H9 (cell line): ENCODE measurements around the gene F12. TPM values are rescaled to one million over a fixed set of nuclear protein-coding genes. Genes with fewer than 3 reads are reported as not detected.

Experiments used
- DNase-seq: peaks from one replicate; pipeline ENCODE4 v3.0.0-alpha.2; 2017
- H2AFZ ChIP-seq: one replicate; pipeline ENCODE4 v1.6.1; 2013; ENCODE audit warnings: mild to moderate bottlenecking, low read length, control low read depth, moderate library complexity
- H2AK5ac ChIP-seq: 2 replicates; pipeline ENCODE4 v1.6.1; 2013; ENCODE audit warnings: low read length, control low read depth, mixed read lengths; ENCODE audit not compliant: insufficient read length
- H2BK120ac ChIP-seq: one replicate; pipeline ENCODE4 v1.6.1; 2013; ENCODE audit warnings: low read depth, mild to moderate bottlenecking, low read length, control low read depth, inconsistent platforms; ENCODE audit not compliant: poor library complexity, severe bottlenecking
- H2BK12ac ChIP-seq: 2 replicates; pipeline ENCODE4 v1.6.1; 2013; ENCODE audit warnings: low read length, control low read depth, mixed read lengths, low read depth; ENCODE audit not compliant: insufficient read length
- H2BK15ac ChIP-seq: 2 replicates; pipeline ENCODE4 v1.6.1; 2013; ENCODE audit warnings: low read depth, low read length, control low read depth
- H2BK20ac ChIP-seq: one replicate; pipeline ENCODE4 v1.6.1; 2013; ENCODE audit warnings: low read depth, mild to moderate bottlenecking, low read length, control low read depth, inconsistent platforms; ENCODE audit not compliant: poor library complexity, severe bottlenecking
- H2BK5ac ChIP-seq: 2 replicates; pipeline ENCODE4 v1.6.1; 2013; ENCODE audit warnings: low read length, control low read depth, mixed read lengths; ENCODE audit not compliant: insufficient read length
- H3K14ac ChIP-seq: 2 replicates; pipeline ENCODE4 v1.6.1; 2013; ENCODE audit warnings: low read length, control low read depth; ENCODE audit not compliant: insufficient read depth
- H3K18ac ChIP-seq: 2 replicates; pipeline ENCODE4 v1.6.1; 2013; ENCODE audit warnings: low read depth, mild to moderate bottlenecking, mixed read lengths, low read length, control low read depth; ENCODE audit not compliant: insufficient read length
- H3K23ac ChIP-seq: 2 replicates; pipeline ENCODE4 v1.6.1; 2013; ENCODE audit warnings: low read length, control low read depth, mixed read lengths, low read depth; ENCODE audit not compliant: insufficient read length
- H3K23me2 ChIP-seq: 2 replicates; pipeline ENCODE4 v1.6.1; 2013; ENCODE audit warnings: low read depth, mild to moderate bottlenecking, mixed read lengths, low read length, control low read depth; ENCODE audit not compliant: insufficient read length, poor library complexity, severe bottlenecking
- H3K27ac ChIP-seq: 2 replicates; pipeline ENCODE4 v1.5.1; 2013; ENCODE audit warnings: low read length, control low read depth, mixed read lengths, low read depth; ENCODE audit not compliant: insufficient read length
- H3K27me3 ChIP-seq: 2 replicates; pipeline ENCODE4 v1.6.1; 2013; ENCODE audit warnings: low read length, control low read depth, inconsistent platforms; ENCODE audit not compliant: insufficient read depth
- H3K4ac ChIP-seq: 2 replicates; pipeline ENCODE4 v1.6.1; 2013; ENCODE audit warnings: low read depth, mild to moderate bottlenecking, control low read depth, inconsistent platforms, low read length, moderate library complexity
- H3K4me1 ChIP-seq: 2 replicates; pipeline ENCODE4 v1.6.1; 2013; ENCODE audit warnings: low read length, control low read depth, inconsistent platforms; ENCODE audit not compliant: insufficient read depth
- H3K4me2 ChIP-seq: 2 replicates; pipeline ENCODE4 v1.6.1; 2013; ENCODE audit warnings: low read length, control low read depth, mixed read lengths; ENCODE audit not compliant: insufficient read length, insufficient read depth
- H3K56ac ChIP-seq: 2 replicates; pipeline ENCODE4 v1.6.1; 2013; ENCODE audit warnings: low read depth, mild to moderate bottlenecking, mixed read lengths, low read length, control low read depth; ENCODE audit not compliant: insufficient read length
- H3K79me1 ChIP-seq: 2 replicates; pipeline ENCODE4 v1.6.1; 2013; ENCODE audit warnings: low read depth, mild to moderate bottlenecking, moderate library complexity, low read length, control low read depth, inconsistent platforms; ENCODE audit not compliant: insufficient read depth, poor library complexity, severe bottlenecking
- H3K79me2 ChIP-seq: 2 replicates; pipeline ENCODE4 v1.6.1; 2013; ENCODE audit warnings: low read length, control low read depth, inconsistent platforms; ENCODE audit not compliant: insufficient read depth
- H3K9ac ChIP-seq: 2 replicates; pipeline ENCODE4 v1.6.1; 2013; ENCODE audit warnings: low read length, control low read depth, mixed read lengths; ENCODE audit not compliant: insufficient read length; ENCODE audit errors: extremely low read depth
- H3K9me3 ChIP-seq: one replicate; pipeline ENCODE4 v1.6.1; 2013; ENCODE audit warnings: low read depth, low read length, inconsistent platforms; ENCODE audit not compliant: control insufficient read depth
- H3T11ph ChIP-seq: one replicate; pipeline ENCODE4 v1.6.1; 2013; ENCODE audit warnings: mild to moderate bottlenecking, low read length, control low read depth, inconsistent platforms
- H4K20me1 ChIP-seq: one replicate; pipeline ENCODE4 v1.6.1; 2013; ENCODE audit not compliant: control insufficient read depth, insufficient read length, insufficient read depth
- H4K5ac ChIP-seq: 2 replicates; pipeline ENCODE4 v1.6.1; 2013; ENCODE audit warnings: low read depth, mild to moderate bottlenecking, mixed read lengths, low read length, control low read depth; ENCODE audit not compliant: insufficient read length
- H4K8ac ChIP-seq: replicated peaks from 2 replicates; pipeline ENCODE4 v1.6.1; 2013; ENCODE audit warnings: low read length, control low read depth, mixed read lengths, low read depth; ENCODE audit not compliant: insufficient read length
- H4K91ac ChIP-seq: 2 replicates; pipeline ENCODE4 v1.6.1; 2013; ENCODE audit warnings: low read depth, mild to moderate bottlenecking, moderate library complexity, mixed read lengths, low read length, control low read depth; ENCODE audit not compliant: insufficient read length
- H3K27ac Mint-ChIP-seq, 3 experiments: 2 replicates in 2 of 3; 3 replicates in 1 of 3; pipeline ENCODE4 v1.8.0; 2020 to 2021; ENCODE audit warnings: mixed read lengths in 3 of 3, mild to moderate bottlenecking in 1 of 3, moderate library complexity in 1 of 3
- H3K27me3 Mint-ChIP-seq: 2 replicates; pipeline ENCODE4 v1.8.0; 2021; ENCODE audit warnings: low read depth, mild to moderate bottlenecking, moderate library complexity, mixed read lengths
- H3K36me3 Mint-ChIP-seq, 3 experiments: 2 replicates in 2 of 3; 3 replicates in 1 of 3; pipeline ENCODE4 v1.8.0; 2020 to 2021; ENCODE audit warnings: low read depth in 3 of 3, mixed read lengths in 3 of 3; ENCODE audit not compliant: insufficient read depth in 1 of 3
- H3K4me1 Mint-ChIP-seq, 2 experiments: 2 replicates each; pipeline ENCODE4 v1.8.0; 2020; ENCODE audit warnings: mixed read lengths in 2 of 2
- H3K4me3 Mint-ChIP-seq, 2 experiments: 2 replicates in 1 of 2; 3 replicates in 1 of 2; pipeline ENCODE4 v1.8.0; 2020 to 2021; ENCODE audit warnings: mild to moderate bottlenecking in 2 of 2, mixed read lengths in 2 of 2, moderate library complexity in 1 of 2
- H3K9me3 Mint-ChIP-seq, 2 experiments: 2 replicates in 1 of 2; 3 replicates in 1 of 2; pipeline ENCODE4 v1.8.0; 2020; ENCODE audit warnings: mild to moderate bottlenecking in 2 of 2, mixed read lengths in 2 of 2, moderate library complexity in 1 of 2
- WGBS: extraction: QIAGEN DNeasy Blood & Tissue Kit; methylation state at CpG from one replicate; pipeline ENCODE4 v1.1.7; 2013; ENCODE audit warnings: missing lambda C conversion rate, low lambda C conversion rate, mixed read lengths; ENCODE audit not compliant: insufficient read length; ENCODE audit errors: extremely low coverage; 5-methylcytosine and 5-hydroxymethylcytosine counted together
- total RNA-seq: library from RNA; stranded (reverse); gene quantifications from 2 replicates; pipeline ENCODE4 v1.2.1, GENCODE V29; 2021
- TF ChIP-seq, protein P1 (sequence below): fragments of 200-600 bp; sonication (generic); conservative IDR thresholded peaks from 3 replicates; pipeline ENCODE4 v1.8.0; 2021; ENCODE audit warnings: antibody characterized with exemption, mild to moderate bottlenecking

F12 gene
- total RNA-seq, 1 experiment from 2014 or later: 3.5 TPM

DNA sequence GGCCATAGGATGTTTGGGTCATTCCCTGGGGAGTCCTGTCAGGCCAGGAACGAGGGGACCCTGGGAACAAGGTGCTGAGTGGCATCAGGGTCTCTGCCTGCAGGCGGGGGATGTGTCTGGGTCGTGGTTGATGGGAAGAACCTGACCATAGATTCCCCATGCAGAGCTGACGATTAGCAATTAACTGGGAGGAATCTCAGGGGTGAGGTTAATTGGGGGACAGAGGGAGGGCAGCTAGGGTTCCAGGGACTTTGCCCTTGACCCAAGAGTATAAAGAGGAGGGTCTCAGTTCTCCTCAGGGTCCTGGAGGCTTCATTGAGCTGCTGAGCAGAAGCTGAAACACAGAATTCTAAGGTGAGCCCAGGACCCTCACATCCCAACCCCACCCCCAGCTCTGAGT, 25.2 kb downstream of the F12 start, which contains the start of gene SLC34A1:
TSS of gene SLC34A1 (plus strand) at position 301 of the 400 bp plus-strand sequence. CDS start 1,308 bp downstream, outside the sequence.
- Histone ChIP-seq H3K9ac (no peak within 1 kb of the TSS), H2AFZ (no peak within 1 kb of the TSS), H3K4me2 (no peak within 1 kb of the TSS), H3K9me3 (no peaks in the 10 kb centered on the region), H3K56ac (no peak within 1 kb of the TSS), H3K23ac (no peak within 1 kb of the TSS), H3K27ac (no peak within 1 kb of the TSS), H3K27me3 (no peaks in the 10 kb centered on the region; the same call in 1 of the 2 replicates), H3K4me1 (no peaks in the 10 kb centered on the region), H4K20me1 (no peaks in the 10 kb centered on the region), H3K14ac (no peak within 1 kb of the TSS), H3T11ph (no peak within 1 kb of the TSS), H3K23me2 (no peaks in the 10 kb centered on the region), H3K79me1 (no peaks in the 10 kb centered on the region), H3K79me2 (no peaks in the 10 kb centered on the region), H4K5ac (no peak within 1 kb of the TSS), H2BK12ac (no peak within 1 kb of the TSS), H2BK20ac (no peak within 1 kb of the TSS), H2BK5ac (no peak within 1 kb of the TSS), H3K4ac (no peak within 1 kb of the TSS), H3K18ac (no peak within 1 kb of the TSS), H4K91ac (no peak within 1 kb of the TSS), H2BK15ac (no peak within 1 kb of the TSS), H2BK120ac (no peak within 1 kb of the TSS), H4K8ac (no peak within 1 kb of the TSS), H2AK5ac (no peak within 1 kb of the TSS)
- peaks cover 16 to 21% of the 10 kb centered on the region in 2 experiments for H3K4me1 Mint-ChIP-seq
- no peaks in the 10 kb centered on the region; a peak in 1 of 5 replicates for H3K9me3 Mint-ChIP-seq
- peak within 1 kb of the TSS in 1 of 3 experiments; percentile 70; a peak in 1 of 7 replicates for H3K27ac Mint-ChIP-seq
- H3K36me3 Mint-ChIP-seq: no peaks in the 10 kb centered on the region
- TF ChIP-seq, protein P1, sequence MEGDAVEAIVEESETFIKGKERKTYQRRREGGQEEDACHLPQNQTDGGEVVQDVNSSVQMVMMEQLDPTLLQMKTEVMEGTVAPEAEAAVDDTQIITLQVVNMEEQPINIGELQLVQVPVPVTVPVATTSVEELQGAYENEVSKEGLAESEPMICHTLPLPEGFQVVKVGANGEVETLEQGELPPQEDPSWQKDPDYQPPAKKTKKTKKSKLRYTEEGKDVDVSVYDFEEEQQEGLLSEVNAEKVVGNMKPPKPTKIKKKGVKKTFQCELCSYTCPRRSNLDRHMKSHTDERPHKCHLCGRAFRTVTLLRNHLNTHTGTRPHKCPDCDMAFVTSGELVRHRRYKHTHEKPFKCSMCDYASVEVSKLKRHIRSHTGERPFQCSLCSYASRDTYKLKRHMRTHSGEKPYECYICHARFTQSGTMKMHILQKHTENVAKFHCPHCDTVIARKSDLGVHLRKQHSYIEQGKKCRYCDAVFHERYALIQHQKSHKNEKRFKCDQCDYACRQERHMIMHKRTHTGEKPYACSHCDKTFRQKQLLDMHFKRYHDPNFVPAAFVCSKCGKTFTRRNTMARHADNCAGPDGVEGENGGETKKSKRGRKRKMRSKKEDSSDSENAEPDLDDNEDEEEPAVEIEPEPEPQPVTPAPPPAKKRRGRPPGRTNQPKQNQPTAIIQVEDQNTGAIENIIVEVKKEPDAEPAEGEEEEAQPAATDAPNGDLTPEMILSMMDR: no peak
- peaks cover 66% of the 10 kb centered on the region for H3K27me3 Mint-ChIP-seq
- WGBS: no CpG with 5 or more reads among the region's 4 CpGs
- H3K4me3 Mint-ChIP-seq: no peak within 1 kb of the TSS
- no peak for DNase-seq
